ENCODE measurements around the gene ABI3BP. TPM values are rescaled to one million over a fixed set of nuclear protein-coding genes. Genes with fewer than 3 reads are reported as not detected.

The ABI3BP gene
- polyA plus RNA-seq, 1 experiment = 16.3 TPM

GRCh38 chr3:100880845-100881244 lies 112.4 kb downstream of the ABI3BP start:
- DNase-seq (ENCODE audit: low read depth) = no peak
- ChIA-PET POLR2A (no interaction called here), CTCF (no interaction called here)
- no peaks in the 10 kb centered on the region for H3K27me3 ChIP-seq (ENCODE audit: control insufficient read depth, insufficient read depth, low read length)
- H3K36me3 ChIP-seq (ENCODE audit: control insufficient read depth, insufficient read depth, low read length) = no peaks in the 10 kb centered on the region
- H3K4me3 ChIP-seq (ENCODE audit: low read depth, low read length) = no peak overlapping the region
- TF ChIP-seq CTCF (IDR thresholded peaks at IDR 0.05; ENCODE audit: insufficient read depth, low read depth, low read length) = no peak

GRCh38 chr3:100880072-100880471 lies 113.1 kb downstream of the ABI3BP start:
- Histone ChIP-seq H3K36me3 (ENCODE audit: control insufficient read depth, insufficient read depth, low read length) (no peaks in the 10 kb centered on the region), H3K4me3 (ENCODE audit: low read depth, low read length) (no peak overlapping the region), H3K27me3 (ENCODE audit: control insufficient read depth, insufficient read depth, low read length) (no peaks in the 10 kb centered on the region)
- ChIA-PET CTCF (no interaction called here), POLR2A (no interaction called here)
- TF ChIP-seq CTCF (IDR thresholded peaks at IDR 0.05; ENCODE audit: insufficient read depth, low read depth, low read length) = no peak
- DNase-seq (ENCODE audit: low read depth) = no peak

- POLR2A ChIA-PET = no interaction called here
Measured at GRCh38 chr3:100879195-100879810, 113.9 kb downstream of the ABI3BP start.

GRCh38 chr3:100877286-100877685 lies 115.9 kb downstream of the ABI3BP start:
- Histone ChIP-seq H3K27me3 (ENCODE audit: control insufficient read depth, insufficient read depth, low read length) (no peaks in the 10 kb centered on the region), H3K36me3 (ENCODE audit: control insufficient read depth, insufficient read depth, low read length) (no peaks in the 10 kb centered on the region), H3K4me3 (ENCODE audit: low read depth, low read length) (no peak overlapping the region)
- ChIA-PET CTCF (no interaction called here), POLR2A (no interaction called here)
- no peak for TF ChIP-seq CTCF (IDR thresholded peaks at IDR 0.05; ENCODE audit: insufficient read depth, low read depth, low read length)
- DNase-seq (ENCODE audit: low read depth) = no peak

More at GRCh38 chr3:100879195-100879810, 113.9 kb downstream of the ABI3BP start:
- no peak for TF ChIP-seq CTCF (IDR thresholded peaks at IDR 0.05; ENCODE audit: insufficient read depth, low read depth, low read length)
- no peaks in the 10 kb centered on the region for H3K27me3 ChIP-seq (ENCODE audit: control insufficient read depth, insufficient read depth, low read length)
- CTCF ChIA-PET = interaction anchor here (0.7 kb wide), 1 partner anchor 316 kb away, joined by 3 read pairs; no protein-coding TSS in a partner anchor
- no peak for DNase-seq (ENCODE audit: low read depth)
- H3K36me3 ChIP-seq (ENCODE audit: control insufficient read depth, insufficient read depth, low read length) = no peaks in the 10 kb centered on the region
- no peak overlapping the region for H3K4me3 ChIP-seq (ENCODE audit: low read depth, low read length)

- CTCF ChIA-PET = interaction anchor here (1.2 to 1.7 kb wide), 3 partner anchors 10 to 37 kb away, joined by 3 to 4 read pairs (median 3); no protein-coding TSS in a partner anchor
- TF ChIP-seq CTCF (IDR thresholded peaks at IDR 0.05; ENCODE audit: insufficient read depth, low read depth, low read length) = no peak
- no peak for DNase-seq (ENCODE audit: low read depth)
- Histone ChIP-seq H3K36me3 (ENCODE audit: control insufficient read depth, insufficient read depth, low read length) (no peaks in the 10 kb centered on the region), H3K4me3 (ENCODE audit: low read depth, low read length) (no peak overlapping the region), H3K27me3 (ENCODE audit: control insufficient read depth, insufficient read depth, low read length) (no peaks in the 10 kb centered on the region)
- POLR2A ChIA-PET = interaction anchor here (0.6 kb wide), 1 partner anchor 22 kb away, joined by 3 read pairs; no protein-coding TSS in a partner anchor
Measured at GRCh38 chr3:100875239-100875638, 118.0 kb downstream of the ABI3BP start.

All from BJ (cell line).